GM12878 (cell line): ENCODE data around the gene RXFP4. TPM values are rescaled to one million over a fixed set of nuclear protein-coding genes. Genes with fewer than 3 reads are reported as not detected.
"Not testable (repeated sequence)": the region's sequence is repeated elsewhere in the genome, so short reads cannot be mapped to it uniquely, and the experiment has no call there.

Experiments used
- ATAC-seq: fragments of 200-7000 bp; cut with Tn5 transposase; 3 replicates; pipeline ENCODE4 v1.9.1; 2020; ENCODE audit warnings: mild to moderate bottlenecking, moderate library complexity
- BruUV-seq: library from RNA; stranded (reverse); fragments of 400-500 nt; replicated peaks from 2 replicates; lab custom pipeline; 2021; lab: Mats Ljungman, UMichigan
- CTCF ChIA-PET: fragments of 300-600 bp; sonication (Branson Sonifier 250); formaldehyde crosslinking; extraction: SDS; loops from one replicate; lab custom pipeline; 2021; ENCODE audit warnings: inconsistent platforms; lab: Yijun Ruan, JAX
- POLR2A ChIA-PET: fragments of 350-600 bp; formaldehyde crosslinking; extraction: SDS; loops from one replicate; lab custom pipeline; 2021; ENCODE audit warnings: inconsistent platforms; lab: Charles Lee
- RAD21 ChIA-PET: fragments of 300-600 bp; sonication (Branson Sonifier 250); formaldehyde crosslinking; loops from one replicate; lab custom pipeline; 2023; ENCODE audit warnings: antibody characterized with exemption; ENCODE audit not compliant: unreplicated experiment; lab: Charles Lee
- SMC1A ChIA-PET: fragments of 300-600 bp; sonication (Branson Sonifier 250); formaldehyde crosslinking; loops from one replicate; lab custom pipeline; 2023; ENCODE audit not compliant: unreplicated experiment, uncharacterized antibody; lab: Charles Lee
- DNase-seq: peaks from one replicate; pipeline ENCODE4 v3.0.0-alpha.2; 2011; ENCODE audit warnings: low read depth, low spot score
- FAIRE-seq: peaks from 3 replicates; lab custom pipeline; 2011; peaks lifted over from hg19 to GRCh38; lab: Jason Lieb, UNC
- H2AFZ ChIP-seq: 2 replicates; pipeline ENCODE4 v1.6.0; 2011; ENCODE audit warnings: low read depth, low read length, control low read depth; ENCODE audit not compliant: control insufficient read depth
- H3K27ac ChIP-seq: 2 replicates; pipeline ENCODE4 v1.5.1; 2011; ENCODE audit warnings: control low read depth; ENCODE audit not compliant: control insufficient read depth, insufficient read depth
- H3K27me3 ChIP-seq, 2 experiments: replicated peaks in 1 of 2; 2 replicates each; pipeline versions ENCODE4 v1.6.0 to v1.6.1; 2011; ENCODE audit warnings: low read length in 1 of 2; ENCODE audit not compliant: control insufficient read depth in 2 of 2, insufficient read depth in 2 of 2
- H3K36me3 ChIP-seq, 2 experiments: 2 replicates each; pipeline ENCODE4 v1.5.1; 2011; ENCODE audit warnings: low read length in 1 of 2; ENCODE audit not compliant: control insufficient read depth in 2 of 2, insufficient read depth in 2 of 2
- H3K4me1 ChIP-seq: 2 replicates; pipeline ENCODE4 v1.6.1; 2011; ENCODE audit warnings: mild to moderate bottlenecking, low read length, moderate library complexity, mixed read lengths; ENCODE audit not compliant: control insufficient read depth, insufficient read depth
- H3K4me2 ChIP-seq: 2 replicates; pipeline ENCODE4 v1.6.0; 2011; ENCODE audit warnings: control low read depth; ENCODE audit not compliant: control insufficient read depth, insufficient read depth
- H3K4me3 ChIP-seq: fragments of 200-600 bp; sonication (generic); 2 replicates; pipeline ENCODE4 v1.5.1; 2016
- H3K79me2 ChIP-seq: 2 replicates; pipeline ENCODE4 v1.6.0; 2011; ENCODE audit warnings: low read length; ENCODE audit not compliant: control insufficient read depth, insufficient read depth
- H3K9ac ChIP-seq: 2 replicates; pipeline ENCODE4 v1.8.0; 2011; ENCODE audit warnings: low read length, control low read depth, mixed read lengths; ENCODE audit not compliant: control insufficient read depth, insufficient read depth
- H3K9me3 ChIP-seq: replicated peaks from 3 replicates; pipeline ENCODE4 v1.5.1; 2011; ENCODE audit warnings: mild to moderate bottlenecking, low read length; ENCODE audit not compliant: control insufficient read depth, insufficient read depth
- H4K20me1 ChIP-seq: 2 replicates; pipeline ENCODE4 v1.6.0; 2011; ENCODE audit not compliant: control insufficient read depth, insufficient read depth
- ATF2 ChIP-seq: IDR thresholded peaks from 2 replicates; pipeline ENCODE4 v1.6.1; 2012; ENCODE audit warnings: low read length, inconsistent platforms
- BCL11A ChIP-seq: IDR thresholded peaks from 2 replicates; pipeline ENCODE4 v1.6.1; 2011; ENCODE audit warnings: low read depth, low read length
- BCLAF1 ChIP-seq: fragments of 450-650 bp; IDR thresholded peaks from 2 replicates; pipeline ENCODE4 v1.6.1; 2017; ENCODE audit warnings: antibody characterized with exemption, mild to moderate bottlenecking, moderate library complexity
- BRCA1 ChIP-seq: IDR thresholded peaks from 2 replicates; pipeline ENCODE4 v1.6.1; 2011; ENCODE audit warnings: low read depth, low read length, improper control_type of control experiment
- CREM ChIP-seq: IDR thresholded peaks from 2 replicates; pipeline ENCODE4 v1.6.1; 2014; ENCODE audit warnings: antibody characterized with exemption, low read depth
- E2F8 ChIP-seq: fragments of 450-650 bp; IDR thresholded peaks from 2 replicates; pipeline ENCODE4 v1.6.1; 2018; ENCODE audit warnings: mild to moderate bottlenecking, low read depth, moderate library complexity; ENCODE audit not compliant: partially characterized antibody
- HDAC2 ChIP-seq: fragments of 200-600 bp; sonication (generic); IDR thresholded peaks from 2 replicates; pipeline ENCODE4 v1.6.1; 2017
- KAT2A ChIP-seq: conservative IDR thresholded peaks from 2 replicates; pipeline ENCODE4 v1.6.1; 2011; ENCODE audit warnings: low read depth, low read length; ENCODE audit not compliant: control insufficient read depth
- NFYA ChIP-seq: IDR thresholded peaks from 2 replicates; pipeline ENCODE4 v1.6.1; 2011; ENCODE audit warnings: low read depth, mild to moderate bottlenecking, low read length, improper control_type of control experiment, borderline replicate concordance
- PAX8 ChIP-seq: fragments of 450-650 bp; IDR thresholded peaks from 2 replicates; pipeline ENCODE4 v1.6.1; 2017; ENCODE audit warnings: mild to moderate bottlenecking, moderate library complexity
- TCF12 ChIP-seq: IDR thresholded peaks from 2 replicates; pipeline ENCODE4 v1.6.1; 2011; ENCODE audit warnings: low read depth, mild to moderate bottlenecking, low read length
- ZBTB33 ChIP-seq: fragments of 450-650 bp; IDR thresholded peaks from 2 replicates; pipeline ENCODE4 v1.6.1; 2017; ENCODE audit warnings: mild to moderate bottlenecking
- WGBS: methylation state at CpG from one replicate; pipeline ENCODE4 v1.1.6; 2016; ENCODE audit warnings: low lambda C conversion rate; ENCODE audit not compliant: insufficient replicate concordance, insufficient coverage; ENCODE audit errors: missing lambda C conversion rate; 5-methylcytosine and 5-hydroxymethylcytosine counted together
- in situ Hi-C: fragments of 300-500 bp; cut with MboI; formaldehyde crosslinking; loops from 9 replicates; pipeline ENCODE4 v1.14.3; 2018; ENCODE audit warnings: mixed read lengths
- intact Hi-C: fragments of 100-400 bp; cut with micrococcal nuclease; formaldehyde crosslinking; loops from one replicate; pipeline ENCODE4 v1.14.2; 2022; ENCODE audit not compliant: unreplicated experiment
- polyA plus RNA-seq, 11 experiments: library from polyadenylated mRNA; depleted of rRNA in 4 of 11; unstranded in 6 of 11; stranded (reverse) in 5 of 11; fragments of >200 nt; fragmentation: Nextera tagmentation in 4 of 11; fragmentation: Illumina TruSeq in 1 of 11; extraction: Ambion mirVana in 4 of 11; extraction: Trizol in 1 of 11; gene quantifications; 1 replicate in 1 of 11; 2 replicates in 10 of 11; pipeline versions ENCODE4 v1.2.1 to v1.2.3, GENCODE V29; 2011 to 2016; ENCODE audit warnings: inconsistent platforms in 2 of 11, missing spikeins in 2 of 11, low read depth in 1 of 11
- total RNA-seq, 4 experiments: library from RNA; depleted of rRNA in 3 of 4; stranded (reverse); fragments of >200 nt in 3 of 4; fragmentation: Illumina TruSeq in 1 of 4; extraction: Trizol in 1 of 4; gene quantifications; 2 replicates each; pipeline versions ENCODE4 v1.2.1 to v1.2.3, GENCODE V29; 2013 to 2021

Gene RXFP4
- total and polyA plus RNA-seq, 10 of the 15 experiments (the other 5 are each of a cell fraction or from before 2014, with no cell fraction given), result 0.10 to 0.40 (median 0.39) TPM; not detected in 7

GRCh38 chr1:155929057-155929456 lies 12.4 kb upstream of the RXFP4 start (continued):
- TF ChIP-seq E2F8, result no peak
- TF ChIP-seq TCF12, result no peak
- TF ChIP-seq BCLAF1, result no peak
- TF ChIP-seq CREM, result no peak
- TF ChIP-seq ZBTB33, result no peak
- TF ChIP-seq NFYA, result no peak
- no peak for TF ChIP-seq BCL11A
- TF ChIP-seq ATF2, result no peak
- no peak for TF ChIP-seq PAX8
- TF ChIP-seq KAT2A, result no peak
- no peak for TF ChIP-seq BRCA1
- TF ChIP-seq HDAC2, result no peak

- intact Hi-C loops, H4K20me1 ChIP-seq, BruUV-seq, H3K9me3 ChIP-seq, FAIRE-seq, ATAC-seq, H3K27me3 ChIP-seq, H2AFZ ChIP-seq, H3K9ac ChIP-seq, DNase-seq, H3K27ac ChIP-seq: not testable (repeated sequence)
- H3K79me2 ChIP-seq, result peaks cover 55% of the 10 kb centered on the region
- H3K4me2 ChIP-seq, result peak overlapping the region; percentile 80; the same call in 1 of the 2 replicates
- ChIA-PET POLR2A (interaction anchor here (0.6 to 3.0 kb wide), 10 partner anchors 15 to 392 kb away, joined by 3 to 11 read pairs (median 4); partner anchors contain the start of genes GON4L, RAB25 and SYT11), CTCF (interaction anchor here (0.6 to 6.4 kb wide), 5 partner anchors 15 to 135 kb away, joined by 3 to 84 read pairs (median 15); no protein-coding TSS in a partner anchor), SMC1A (interaction anchor here (0.6 to 6.0 kb wide), 15 partner anchors 8 to 135 kb away, joined by 3 to 51 read pairs (median 4); partner anchors contain the start of genes GON4L and RXFP4), RAD21 (interaction anchor here (0.7 to 6.4 kb wide), 5 partner anchors 48 to 73 kb away, joined by 3 to 49 read pairs (median 3); partner anchors contain the start of genes ARHGEF2 and SYT11)
- in situ Hi-C loops, result loop anchor here (5.0 kb wide), 1 partner anchor 137 kb away; no protein-coding TSS in a partner anchor
- H3K36me3 ChIP-seq, result peaks cover 7 to 40% of the 10 kb centered on the region in 2 experiments
- H3K4me1 ChIP-seq, result peaks cover 10% of the 10 kb centered on the region
- WGBS, result 96% methylated on average over 10 of the region's 10 CpGs
- peak overlapping the region; percentile 99 for H3K4me3 ChIP-seq
Observed at GRCh38 chr1:155930725-155931124, 10.7 kb upstream of the RXFP4 start.
